Tibial nerve (tissue), 4 donors: ENCODE data around the gene DTNBP1. TPM values are rescaled to one million over a fixed set of nuclear protein-coding genes. Genes with fewer than 3 reads are reported as not detected.

Experiments
- DNase-seq, 2 donors: peaks; one replicate each; pipeline ENCODE4 v3.0.0-alpha.2; 2019; ENCODE audit warnings: low spot score in 2 of 2
- H3K27ac ChIP-seq, 4 donors: fragments of 200-600 bp; sonication (generic) in 3 of 4; one replicate each; pipeline ENCODE4 v1.5.1; 2017 to 2019; ENCODE audit warnings: mild to moderate bottlenecking in 1 of 4
- H3K27me3 ChIP-seq, 2 donors: fragments of 200-600 bp; sonication (generic) in 1 of 2; one replicate each; pipeline versions ENCODE4 v1.5.1 to v1.6.0; 2017 to 2019
- H3K36me3 ChIP-seq, 3 donors: fragments of 200-600 bp; sonication (generic); one replicate each; pipeline ENCODE4 v1.5.1; 2018 to 2019
- H3K4me1 ChIP-seq, 4 donors: fragments of 200-600 bp; sonication (generic) in 3 of 4; one replicate each; pipeline ENCODE4 v1.5.1; 2017 to 2019
- H3K4me3 ChIP-seq, 4 donors: fragments of 200-600 bp; sonication (generic) in 3 of 4; one replicate each; pipeline ENCODE4 v1.5.1; 2017 to 2019; ENCODE audit warnings: mild to moderate bottlenecking in 1 of 4, moderate library complexity in 1 of 4
- H3K9me3 ChIP-seq, 4 donors: fragments of 200-600 bp; sonication (generic) in 3 of 4; one replicate each; pipeline ENCODE4 v1.5.1; 2017 to 2019
- CTCF ChIP-seq, 5 experiments: fragments of 200-600 bp in 3 of 5; fragments of 450-650 bp in 2 of 5; sonication (generic) in 3 of 5; IDR thresholded peaks; one replicate each; pipeline ENCODE4 v1.5.1; 2016 to 2019; ENCODE audit warnings: antibody characterized with exemption in 5 of 5, mild to moderate bottlenecking in 3 of 5, moderate library complexity in 2 of 5
- EP300 ChIP-seq, 2 donors: sonication (generic); formaldehyde crosslinking; IDR thresholded peaks; one replicate each; pipeline ENCODE4 v1.6.1; 2017; ENCODE audit warnings: antibody characterized with exemption in 2 of 2, mild to moderate bottlenecking in 1 of 2
- POLR2A ChIP-seq, 2 donors: fragments of 450-650 bp; IDR thresholded peaks; one replicate each; pipeline ENCODE4 v1.6.1; 2017; ENCODE audit warnings: antibody characterized with exemption in 2 of 2, mild to moderate bottlenecking in 2 of 2, moderate library complexity in 2 of 2
- WGBS, 2 donors: methylation state at CpG; one replicate each; pipeline ENCODE4 v1.1.5; 2018; 5-methylcytosine and 5-hydroxymethylcytosine counted together
- total RNA-seq, 4 donors: library from RNA; depleted of rRNA; stranded (reverse); fragments of >200 nt; gene quantifications; one replicate each; pipeline ENCODE4 v1.1.0, GENCODE V29; 2016

The DTNBP1 gene
- total RNA-seq, 4 donors from 2014 or later: 14.7 to 36.6 (median 16.1) TPM

GRCh38 chr6:15577106-15577505, 85.7 kb downstream of the DTNBP1 start:
- H3K4me3 ChIP-seq: no peak overlapping the region
- H3K9me3 ChIP-seq: no peaks in the 10 kb centered on the region
- H3K27me3 ChIP-seq: no peaks in the 10 kb centered on the region
- 79 to 86% methylated on average over 8 of the region's 8 CpGs for WGBS, 2 donors
- TF ChIP-seq EP300 (IDR thresholded peaks at IDR 0.05): no peak
- no peak for TF ChIP-seq POLR2A (IDR thresholded peaks at IDR 0.05)
- TF ChIP-seq CTCF (IDR thresholded peaks at IDR 0.05): no peak
- peaks cover 0 to 11% (median 0%) of the 10 kb centered on the region in 4 donors for H3K4me1 ChIP-seq
- H3K27ac ChIP-seq: no peak overlapping the region
- DNase-seq: no peak
- H3K36me3 ChIP-seq: no peaks in the 10 kb centered on the region

GRCh38 chr6:15575357-15576033, 87.3 kb downstream of the DTNBP1 start:
- no peak for DNase-seq
- Histone ChIP-seq H3K27ac (no peak overlapping the region), H3K36me3 (no peaks in the 10 kb centered on the region), H3K27me3 (no peaks in the 10 kb centered on the region), H3K4me3 (no peak overlapping the region), H3K4me1 (peaks cover 0 to 11% (median 0%) of the 10 kb centered on the region in 4 donors), H3K9me3 (no peaks in the 10 kb centered on the region)
- 79 to 81% methylated on average over 5 of the region's 5 CpGs for WGBS, 2 donors
- no peak for TF ChIP-seq EP300 (IDR thresholded peaks at IDR 0.05)
- TF ChIP-seq POLR2A (IDR thresholded peaks at IDR 0.05): no peak
- no peak for TF ChIP-seq CTCF (IDR thresholded peaks at IDR 0.05)

- TF ChIP-seq POLR2A (IDR thresholded peaks at IDR 0.05) (no peak), EP300 (IDR thresholded peaks at IDR 0.05) (no peak), CTCF (IDR thresholded peaks at IDR 0.05) (no peak)
- no peak for DNase-seq
- Histone ChIP-seq H3K36me3 (no peaks in the 10 kb centered on the region), H3K4me3 (no peak overlapping the region), H3K4me1 (peaks cover 0 to 11% (median 0%) of the 10 kb centered on the region in 4 donors), H3K27me3 (no peaks in the 10 kb centered on the region), H3K27ac (no peak overlapping the region), H3K9me3 (no peaks in the 10 kb centered on the region)
- WGBS, 2 donors: 44 to 50% methylated on average over 3 of the region's 3 CpGs
Measured at GRCh38 chr6:15574486-15574885, 88.3 kb downstream of the DTNBP1 start.

DNA sequence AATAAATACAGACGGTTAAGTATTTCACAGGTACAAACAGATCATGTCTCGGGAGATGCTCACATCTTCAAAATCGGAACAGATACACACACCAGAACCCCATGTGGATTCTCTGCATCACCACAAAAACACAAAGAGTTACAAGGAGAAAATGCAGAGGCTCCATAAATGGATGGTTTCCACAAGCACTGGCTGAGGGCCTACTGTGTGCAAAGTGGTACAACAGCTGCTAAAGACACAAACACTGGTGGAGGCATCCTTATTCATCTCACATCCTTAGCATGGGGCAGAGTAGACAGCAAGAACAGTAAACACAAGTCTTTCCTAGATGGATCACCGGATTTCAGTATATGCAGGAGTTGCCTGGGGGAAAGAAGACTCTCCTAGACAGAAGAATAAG, 88.8 kb downstream of the DTNBP1 start:
- Histone ChIP-seq H3K36me3 (no peaks in the 10 kb centered on the region), H3K27me3 (no peaks in the 10 kb centered on the region), H3K4me3 (no peak overlapping the region), H3K4me1 (peaks cover 0 to 11% (median 0%) of the 10 kb centered on the region in 4 donors), H3K9me3 (no peaks in the 10 kb centered on the region), H3K27ac (no peak overlapping the region)
- TF ChIP-seq CTCF (IDR thresholded peaks at IDR 0.05): no peak
- no peak for TF ChIP-seq POLR2A (IDR thresholded peaks at IDR 0.05)
- TF ChIP-seq EP300 (IDR thresholded peaks at IDR 0.05): no peak
- 65 to 79% methylated on average over 4 of the region's 4 CpGs for WGBS, 2 donors
- no peak for DNase-seq

DNA sequence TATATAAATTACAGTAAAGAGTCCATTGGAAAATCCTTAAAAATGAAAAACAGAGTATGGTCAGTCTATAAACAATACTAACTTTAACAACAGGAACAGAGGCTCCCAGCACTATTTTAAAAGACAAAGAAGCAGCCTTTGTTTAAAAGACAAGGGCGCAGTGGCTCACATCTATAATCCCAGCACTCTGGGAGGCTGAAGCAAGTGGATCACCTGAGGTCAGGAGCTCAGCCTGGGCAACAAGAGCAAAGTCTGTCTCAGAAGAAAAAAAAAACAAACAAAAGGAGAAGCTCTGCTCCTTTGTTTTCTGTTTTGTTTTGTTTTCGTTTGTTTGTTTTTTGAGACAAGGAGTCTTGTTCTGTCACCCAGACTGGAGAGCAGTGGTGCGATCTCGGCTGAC, 89.4 kb downstream of the DTNBP1 start:
- H3K36me3 ChIP-seq: no peaks in the 10 kb centered on the region
- DNase-seq: no peak
- WGBS, 2 donors: 92% methylated on average over 4 of the region's 4 CpGs
- H3K9me3 ChIP-seq: no peaks in the 10 kb centered on the region
- TF ChIP-seq POLR2A (IDR thresholded peaks at IDR 0.05) (no peak), EP300 (IDR thresholded peaks at IDR 0.05) (no peak), CTCF (IDR thresholded peaks at IDR 0.05) (no peak)
- H3K4me1 ChIP-seq: peaks cover 0 to 10% (median 0%) of the 10 kb centered on the region in 4 donors
- no peaks in the 10 kb centered on the region for H3K27me3 ChIP-seq
- no peak overlapping the region for H3K4me3 ChIP-seq
- no peak overlapping the region for H3K27ac ChIP-seq
